NCI-H748 treated with DMSO at 0.1 percent for 48 hours (cell line): Measurements from ENCODE around the gene FAT1.

ENCODE experiments used
- DNase-seq: peaks from one replicate; lab custom pipeline; 2025; lab: John Stamatoyannopoulos, UW

The FAT1 gene

DNA sequence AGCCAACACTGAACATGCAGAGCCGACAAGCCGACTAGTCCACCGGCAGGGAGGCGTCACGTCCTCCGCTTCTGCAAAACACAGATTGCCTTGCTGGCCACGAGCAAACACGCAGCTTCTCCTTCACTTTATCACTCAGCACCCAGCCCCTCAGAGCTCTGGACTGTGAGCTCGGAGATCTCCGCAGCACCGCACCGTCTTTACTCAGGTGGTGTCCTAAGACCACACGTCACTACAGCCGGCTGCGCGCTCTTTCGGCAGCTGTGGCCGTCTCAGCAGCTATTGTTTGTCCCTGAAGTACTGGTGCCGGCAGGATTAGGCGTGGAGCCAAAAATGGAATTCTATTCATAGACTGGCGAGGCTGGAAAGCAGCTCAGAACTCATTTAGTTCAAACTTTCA, 72.0 kb downstream of the FAT1 start:
- peak; percentile 13 for DNase-seq

DNA sequence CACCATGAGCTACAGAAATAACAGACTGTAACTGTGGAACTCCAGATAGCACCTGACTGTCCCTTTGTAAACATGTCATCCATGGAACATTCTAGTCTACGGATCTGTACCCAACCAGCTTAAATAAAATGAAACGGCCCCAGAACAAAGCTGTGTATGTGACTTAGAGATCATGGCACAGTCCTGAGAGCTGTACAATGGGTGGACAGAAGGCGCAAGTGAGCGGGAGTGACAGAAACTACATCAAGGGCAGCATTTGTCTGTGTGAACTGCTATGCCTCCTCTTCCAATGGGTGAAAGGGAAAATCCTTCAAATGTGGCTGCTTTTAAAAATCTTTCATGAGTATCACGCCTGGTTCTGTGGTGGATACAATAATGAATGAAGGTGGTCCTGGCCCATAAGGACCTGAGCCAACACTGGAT, 72.5 kb downstream of the FAT1 start:
- DNase-seq = peak; percentile 3

DNA sequence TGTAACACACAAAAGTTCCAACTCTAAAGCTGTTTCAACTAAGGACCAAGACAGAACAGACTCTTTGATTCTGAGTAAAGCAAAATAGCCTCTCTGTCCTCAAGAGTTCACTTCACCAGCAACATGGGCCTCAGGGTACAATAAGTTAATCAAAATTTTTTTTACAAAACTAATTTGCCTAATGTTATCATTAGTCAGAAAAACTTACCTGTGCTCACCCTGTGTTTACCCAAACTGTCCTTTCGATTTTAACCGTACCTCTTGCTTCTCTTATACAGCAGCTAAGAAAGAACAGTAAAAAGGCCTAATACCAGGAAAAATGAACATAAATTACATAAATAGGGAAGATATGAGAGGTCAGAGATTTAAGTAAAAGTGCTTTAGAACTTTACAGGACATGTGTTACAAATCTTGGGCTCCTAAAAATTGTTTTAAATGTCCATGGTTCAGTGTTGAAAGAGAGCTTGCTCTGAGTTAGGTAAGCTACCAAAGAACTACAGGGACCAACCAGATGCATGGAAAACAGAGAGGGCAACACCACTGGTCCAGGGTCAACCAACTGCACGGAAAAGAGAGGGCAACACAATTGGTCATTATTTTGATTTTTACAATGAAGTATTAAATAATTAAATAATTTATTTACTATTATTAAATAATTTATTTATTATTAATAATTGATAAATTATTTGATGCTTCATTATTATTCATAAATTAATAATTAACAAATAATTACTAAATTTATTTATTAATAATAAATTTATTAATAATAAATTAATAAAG, 73.1 kb downstream of the FAT1 start:
- DNase-seq = no peak

DNA sequence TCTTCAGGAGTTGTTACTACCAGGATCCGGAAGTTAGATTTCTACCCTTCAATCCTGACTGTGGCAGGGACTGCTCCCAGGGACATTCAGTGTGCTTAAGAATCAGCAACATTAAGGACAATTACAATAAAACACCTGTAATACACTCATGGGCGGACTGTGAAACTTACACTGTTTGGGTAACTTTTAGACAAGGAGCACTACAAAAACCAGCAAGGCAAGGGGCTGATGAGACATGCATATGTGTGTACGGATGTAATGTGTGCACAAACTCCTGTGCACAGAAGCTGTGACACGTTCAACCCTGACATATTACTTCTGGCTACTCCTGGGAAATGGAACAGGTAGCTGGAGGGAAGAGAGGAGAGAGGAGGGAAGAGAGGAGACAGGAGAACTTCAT, 75.8 kb downstream of the FAT1 start:
- no peak for DNase-seq

DNA sequence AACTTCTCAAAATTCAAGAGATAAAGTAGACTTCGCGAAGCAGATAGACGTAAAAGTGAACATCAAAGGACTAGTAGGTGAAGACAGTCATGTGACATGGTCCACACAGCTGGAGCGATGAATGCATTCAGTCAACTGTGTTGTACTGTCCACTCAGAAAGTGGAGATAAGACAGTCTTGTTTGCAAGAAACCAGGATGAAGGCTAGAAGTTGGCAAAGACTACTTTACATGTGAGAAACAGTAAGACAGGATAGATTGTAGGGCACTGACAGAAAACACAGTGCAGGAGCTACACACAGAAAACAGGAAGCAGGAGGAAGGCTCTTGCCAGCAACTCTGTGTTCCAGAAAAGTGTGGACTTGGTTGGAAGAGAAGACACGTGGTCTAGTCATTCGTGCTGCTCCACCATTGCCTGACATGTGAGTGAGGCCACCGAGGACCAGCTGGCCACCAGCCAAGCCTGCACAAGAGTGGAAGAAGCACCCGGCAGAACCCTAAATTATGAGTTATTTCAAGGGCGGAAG, 78.9 kb downstream of the FAT1 start:
- no peak for DNase-seq

DNA sequence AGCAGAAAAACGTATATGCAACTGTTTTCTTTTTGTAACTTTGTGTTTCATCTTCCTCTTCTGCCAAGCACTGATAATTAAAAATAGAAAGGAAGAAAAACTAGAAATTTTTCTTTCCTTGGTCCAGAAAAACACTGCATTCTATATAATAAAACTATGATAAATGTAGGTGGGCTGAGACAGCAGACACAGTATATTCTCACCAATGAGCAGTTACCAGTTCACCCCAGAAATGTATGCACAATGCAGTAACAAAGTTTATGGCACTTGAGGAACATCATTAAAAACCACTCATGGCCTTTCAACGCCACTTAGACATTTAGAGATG, 79.4 kb downstream of the FAT1 start:
- no peak for DNase-seq

DNA sequence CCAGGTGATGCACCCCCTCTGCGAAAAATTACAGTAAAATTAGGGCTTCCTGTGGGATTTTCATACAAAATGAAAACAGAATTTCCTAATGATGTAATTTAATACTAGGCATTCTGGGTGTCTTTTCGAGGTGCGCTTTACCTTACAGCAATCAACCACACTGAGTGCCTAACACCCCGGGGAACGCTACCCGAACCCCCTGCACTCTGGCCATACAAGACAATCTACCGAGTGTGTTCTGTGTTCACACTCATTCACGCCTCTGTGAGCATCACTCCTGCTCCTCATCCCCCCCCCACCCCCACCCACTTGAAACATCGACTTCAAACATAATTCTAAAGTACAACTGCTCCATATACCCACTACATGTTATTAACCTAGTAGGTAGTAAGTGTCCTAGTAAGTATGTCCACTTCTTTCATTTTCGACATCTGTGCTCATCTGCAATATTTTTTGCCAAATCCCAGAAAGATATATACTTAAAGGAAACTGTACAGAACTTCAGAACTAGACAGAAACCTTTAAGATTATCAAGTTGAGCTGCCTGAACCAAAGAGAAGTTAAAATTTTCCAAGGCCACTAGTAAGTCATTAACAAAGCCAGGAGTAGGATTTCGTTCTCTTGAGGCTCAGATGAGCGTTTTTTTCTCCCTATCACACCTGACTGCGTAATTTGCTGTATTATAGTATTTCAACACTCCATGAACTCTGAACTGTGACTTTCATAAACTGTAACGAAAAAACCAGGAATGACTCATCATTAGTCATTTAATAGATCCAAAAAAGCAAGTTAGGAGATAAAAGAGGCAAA, 80.0 kb downstream of the FAT1 start:
- DNase-seq = no peak

DNA sequence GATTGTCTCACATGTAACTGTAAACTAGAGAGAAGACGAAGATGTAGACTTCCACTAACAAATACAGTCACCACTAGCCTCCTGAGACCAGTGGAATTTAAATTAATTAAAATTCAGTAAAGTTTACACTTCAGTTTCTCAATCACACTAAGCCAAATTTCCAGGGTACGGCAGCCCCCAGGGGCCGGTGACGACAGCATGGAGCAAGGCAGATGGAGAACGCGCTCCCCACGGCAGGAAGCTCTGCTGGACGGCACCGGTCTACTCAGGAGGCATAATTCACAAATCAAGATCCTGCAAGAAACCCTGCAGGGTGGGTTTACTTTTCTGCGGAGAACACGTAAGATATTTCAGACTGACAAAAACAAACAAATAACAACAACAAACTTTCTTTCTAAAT, 80.7 kb downstream of the FAT1 start:
- no peak for DNase-seq

DNA sequence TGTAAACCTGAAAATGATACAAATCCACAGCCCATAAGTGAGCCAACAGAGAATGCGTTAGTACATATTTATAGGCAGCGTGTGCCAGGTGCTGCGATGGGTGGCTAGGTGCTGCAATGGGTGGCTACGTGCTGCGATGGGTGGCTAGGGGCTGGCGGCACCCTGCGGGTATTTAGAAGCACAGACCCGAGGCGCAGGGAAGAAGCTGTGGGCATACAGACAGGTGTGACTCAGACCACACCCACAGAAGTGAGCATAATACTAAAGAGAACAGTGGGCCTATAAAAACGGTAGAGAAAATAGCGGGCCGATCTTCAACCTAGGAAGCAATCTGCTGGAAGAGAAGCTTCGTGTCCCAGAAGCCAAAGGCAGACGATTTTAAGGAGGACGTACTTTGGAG, 81.1 kb downstream of the FAT1 start:
- DNase-seq = no peak

DNA sequence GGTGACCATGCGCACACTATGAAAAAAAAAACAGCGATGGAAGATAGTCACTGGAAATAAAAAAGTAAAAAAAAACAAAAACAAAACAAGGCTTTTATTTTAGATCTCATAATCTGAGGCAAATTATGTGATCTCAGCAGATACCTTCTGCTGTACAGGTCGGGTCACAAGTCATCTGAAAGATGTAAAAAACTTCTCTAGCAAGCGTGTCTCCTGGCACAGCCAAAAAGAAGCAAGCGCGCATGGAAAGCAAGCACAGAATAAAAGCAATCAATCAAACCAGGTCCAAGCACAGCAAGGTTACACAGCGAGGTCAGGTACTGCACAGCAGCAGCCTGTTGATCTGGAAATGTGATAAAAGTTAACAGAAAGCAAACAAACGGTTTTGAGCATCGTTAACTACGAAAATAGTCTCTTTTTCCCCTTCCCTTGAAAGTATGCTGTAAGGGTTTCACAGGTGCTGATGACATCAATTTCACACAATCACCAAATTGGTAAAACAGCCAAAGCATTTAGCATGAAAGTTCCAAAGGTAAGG, 89.0 kb downstream of the FAT1 start:
- DNase-seq = no peak

DNA sequence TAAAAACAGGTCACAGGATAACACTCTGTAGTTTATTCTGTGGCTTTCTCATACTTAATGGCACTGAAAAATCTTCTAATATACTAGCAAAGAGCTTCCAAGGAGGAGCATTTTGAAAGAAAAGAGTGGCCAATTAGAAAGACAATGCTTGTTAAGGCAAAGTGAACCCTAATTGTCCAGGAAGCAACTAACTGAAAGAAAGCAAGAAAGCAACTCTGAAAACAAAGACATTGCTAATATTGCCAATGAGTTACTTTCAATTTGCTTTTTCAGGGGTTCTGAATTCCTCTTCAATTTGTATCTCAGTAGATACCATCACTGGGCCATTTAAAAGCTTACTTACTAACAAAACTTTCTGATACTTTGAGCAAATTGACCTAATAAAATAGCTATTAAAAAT, 89.8 kb downstream of the FAT1 start:
- DNase-seq = no peak

DNA sequence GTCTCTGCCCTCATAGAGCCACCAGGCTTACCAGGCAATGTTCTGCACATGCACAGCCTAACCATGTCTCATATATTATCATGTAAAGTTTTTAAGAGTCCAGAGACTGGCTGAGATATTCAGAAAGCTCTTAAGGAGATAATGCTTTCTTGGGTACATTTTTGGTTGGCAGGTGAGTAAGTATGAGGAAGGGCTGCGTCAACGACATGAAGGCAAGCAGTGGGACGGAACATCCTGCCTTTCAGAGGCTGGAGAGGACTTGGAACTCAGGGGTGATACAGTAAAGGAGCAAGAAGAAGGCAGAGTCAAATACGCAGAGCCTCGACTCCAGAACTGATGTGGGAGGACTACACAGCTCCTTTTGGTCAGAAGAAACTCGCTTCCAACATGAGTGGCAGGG, 93.5 kb downstream of the FAT1 start:
- no peak for DNase-seq

DNA sequence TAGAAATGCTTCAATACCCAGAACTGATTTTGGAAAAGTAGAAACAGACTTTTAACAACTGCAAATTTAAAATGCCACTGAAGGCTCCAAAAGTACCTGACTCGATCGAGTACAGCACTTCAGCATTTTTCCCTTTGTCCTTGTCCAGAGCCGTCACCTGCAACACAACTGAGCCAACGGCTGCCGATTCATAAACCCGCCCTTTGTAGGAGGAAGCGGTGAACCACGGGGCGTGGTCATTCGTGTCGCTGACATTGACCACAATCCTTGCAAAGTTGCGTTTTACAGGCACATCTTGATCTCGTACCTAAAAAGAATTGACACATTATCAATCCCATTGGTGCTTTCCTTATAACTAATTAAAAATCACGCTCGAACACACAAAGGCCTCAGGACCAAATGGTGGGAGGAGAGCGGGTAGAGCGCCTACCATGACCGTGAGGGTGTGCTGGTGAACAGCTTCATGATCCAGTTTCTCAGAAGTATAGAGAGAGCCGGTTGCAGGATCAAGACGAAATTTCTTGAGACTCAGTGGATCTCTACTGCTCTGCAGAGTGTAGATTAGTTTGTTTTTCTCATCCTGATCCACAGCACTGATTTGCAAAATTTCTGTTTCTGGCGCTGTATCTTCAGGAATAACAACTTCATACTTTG, 95.5 kb downstream of the FAT1 start:
- no peak for DNase-seq

DNA sequence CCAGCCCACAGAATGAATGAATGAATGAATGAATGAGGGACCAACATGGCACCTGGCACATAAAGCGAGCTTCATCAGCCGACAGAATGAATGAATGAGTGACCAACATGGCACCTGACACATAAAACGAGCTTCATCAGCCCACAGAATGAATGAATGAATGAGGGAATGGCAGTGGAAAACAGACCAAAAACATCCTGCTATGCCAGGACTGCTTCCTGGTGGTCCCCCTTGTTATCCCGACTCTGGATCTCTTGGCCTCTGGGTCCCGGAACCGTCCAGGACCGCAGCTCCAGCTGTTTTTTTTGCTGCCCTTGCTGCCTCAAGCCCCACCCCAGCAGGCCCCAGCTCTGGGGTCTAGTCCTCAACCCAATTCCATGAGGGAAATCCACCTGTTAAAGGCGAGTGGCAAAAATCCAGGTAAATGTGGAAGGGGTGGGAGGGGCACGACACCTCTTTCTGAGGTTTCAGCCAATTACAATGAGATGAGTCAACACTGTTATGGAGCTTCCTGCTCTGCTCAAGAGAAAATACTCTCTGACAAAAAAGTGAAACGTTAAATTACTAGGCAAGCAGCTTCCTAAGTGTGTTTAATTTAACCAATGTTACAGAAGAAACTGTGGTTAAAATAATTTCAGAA, 96.3 kb downstream of the FAT1 start:
- no peak for DNase-seq

DNA sequence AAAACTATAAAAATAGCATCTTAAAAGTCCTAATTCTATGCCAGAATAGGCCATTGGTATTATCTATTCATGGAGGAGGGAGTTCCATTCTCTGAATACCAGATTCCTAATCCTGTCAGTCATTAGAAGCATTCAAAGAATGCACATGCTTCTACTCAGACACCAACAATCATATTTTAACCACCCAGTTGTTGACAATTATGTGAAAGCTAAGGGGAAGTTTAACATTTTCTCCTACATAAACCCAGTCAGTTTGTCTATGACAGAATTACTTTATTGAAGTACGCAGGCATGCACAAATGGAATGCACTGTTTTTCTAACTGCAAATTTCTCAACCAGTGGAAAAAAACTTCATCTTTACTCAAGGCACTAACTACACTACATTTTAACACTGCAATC, 98.7 kb downstream of the FAT1 start:
- DNase-seq = no peak

DNA sequence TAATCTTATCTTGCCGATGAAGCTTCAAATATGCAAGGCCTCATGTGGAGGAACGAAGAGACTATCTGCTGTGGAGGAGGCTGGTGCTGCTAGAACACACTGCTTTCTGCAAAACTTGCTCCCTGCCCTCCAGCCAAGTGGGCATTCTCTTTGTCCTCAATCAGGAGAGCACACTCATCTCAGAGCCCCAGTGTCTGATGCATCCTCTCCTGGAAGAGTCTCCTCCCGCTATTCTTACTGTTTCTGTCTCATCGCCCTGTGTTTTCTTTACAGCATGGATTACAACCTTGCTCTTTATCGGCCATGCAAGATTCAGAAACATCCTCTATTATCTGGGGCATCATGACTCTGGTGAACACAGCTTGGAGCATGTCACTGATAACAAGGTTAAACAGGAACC, 100.1 kb downstream of the FAT1 start:
- DNase-seq = no peak

DNA sequence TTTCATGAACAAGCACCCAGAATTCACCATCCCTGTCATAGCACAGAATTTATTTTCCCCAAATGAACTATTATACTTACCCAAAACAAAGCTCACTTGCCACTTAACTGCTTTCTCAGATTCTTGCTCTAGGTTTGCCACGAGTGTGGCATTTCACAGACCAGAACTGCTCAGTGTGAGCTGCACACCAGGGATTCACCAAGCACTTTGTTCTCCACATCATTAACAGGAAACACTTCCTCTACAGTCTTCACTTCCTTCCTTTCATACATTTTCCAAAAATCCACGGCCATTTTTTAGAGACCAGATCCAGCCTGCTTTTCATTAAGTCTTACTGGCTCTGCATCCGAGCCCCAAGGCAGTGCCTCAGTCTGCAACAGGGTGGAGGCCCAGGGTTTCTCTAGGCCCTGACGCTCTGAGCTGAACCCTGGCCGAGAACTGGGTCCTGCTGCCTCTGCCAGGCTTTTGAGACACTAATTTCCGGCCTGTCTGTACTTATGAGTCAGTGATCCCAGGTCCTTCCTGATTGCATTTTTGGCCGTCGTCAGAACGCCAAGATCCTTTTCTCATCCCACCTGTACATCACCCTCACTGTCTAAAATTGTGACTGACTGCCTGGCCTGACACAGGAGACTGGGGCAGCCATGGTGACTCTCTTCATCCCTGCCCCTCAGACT, 100.7 kb downstream of the FAT1 start:
- DNase-seq = no peak

DNA sequence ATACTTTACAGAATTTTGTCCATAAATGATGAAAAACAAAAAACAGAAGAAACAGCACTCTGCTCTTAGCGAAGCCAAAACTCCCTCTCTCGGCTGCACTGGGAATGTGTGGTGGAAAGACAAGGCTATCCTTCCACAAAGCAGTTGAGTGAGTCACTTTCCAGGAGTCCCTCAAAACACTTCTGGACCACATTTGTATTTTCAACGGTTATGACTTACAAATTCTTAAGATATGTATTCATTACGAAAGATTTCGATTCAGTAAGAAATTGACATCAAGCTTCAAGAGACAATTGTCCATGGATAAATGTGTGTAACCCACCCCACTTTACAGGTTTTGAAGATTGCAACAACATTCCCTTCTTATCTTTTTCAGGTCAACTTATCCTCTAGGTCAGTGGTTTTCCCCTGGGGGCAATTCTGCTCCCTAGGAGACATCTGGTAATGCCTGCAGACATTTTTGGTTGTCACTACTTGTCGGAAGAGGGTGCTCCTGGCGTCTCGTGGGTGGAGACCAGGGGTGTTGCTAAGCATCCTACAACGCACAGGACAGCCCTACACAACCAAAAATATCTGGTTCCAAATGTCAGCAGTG, 101.6 kb downstream of the FAT1 start:
- no peak for DNase-seq

DNA sequence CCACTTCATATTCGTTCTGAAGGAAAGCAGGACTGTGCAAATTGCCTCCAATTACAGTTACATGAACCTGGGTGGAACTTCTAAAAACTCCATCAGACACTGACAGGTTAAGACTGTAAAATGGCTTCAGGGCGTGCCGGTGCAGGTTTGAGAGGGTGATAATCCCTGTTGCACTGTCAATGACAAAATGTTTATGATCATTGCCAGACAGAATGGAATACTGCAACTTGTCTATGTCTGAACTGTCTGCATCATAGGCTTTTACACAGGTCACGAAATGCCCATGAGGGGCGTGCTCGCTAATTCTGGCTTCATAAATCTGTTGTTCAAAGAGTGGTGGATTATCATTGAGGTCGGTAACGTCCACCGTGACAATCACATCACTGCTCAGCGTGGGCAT, 104.6 kb downstream of the FAT1 start:
- no peak for DNase-seq

DNA sequence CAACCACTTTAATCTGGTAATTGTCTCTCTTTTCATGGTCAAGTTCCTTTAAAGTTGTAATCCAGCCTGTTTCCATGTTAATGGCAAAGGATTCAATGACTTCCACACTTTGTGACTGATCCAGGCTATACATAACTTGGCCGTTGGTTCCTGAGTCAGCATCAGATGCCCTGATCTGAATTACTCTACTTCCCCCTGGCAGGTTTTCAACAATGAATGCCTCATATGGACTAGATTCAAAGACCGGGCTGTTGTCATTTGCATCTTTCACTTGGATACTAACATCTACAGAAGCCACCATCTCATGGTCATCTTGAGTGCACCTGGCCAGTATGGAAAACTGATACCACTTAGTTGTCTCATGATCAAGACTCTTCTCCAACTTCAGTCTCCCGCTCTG, 105.7 kb downstream of the FAT1 start:
- no peak for DNase-seq

DNA sequence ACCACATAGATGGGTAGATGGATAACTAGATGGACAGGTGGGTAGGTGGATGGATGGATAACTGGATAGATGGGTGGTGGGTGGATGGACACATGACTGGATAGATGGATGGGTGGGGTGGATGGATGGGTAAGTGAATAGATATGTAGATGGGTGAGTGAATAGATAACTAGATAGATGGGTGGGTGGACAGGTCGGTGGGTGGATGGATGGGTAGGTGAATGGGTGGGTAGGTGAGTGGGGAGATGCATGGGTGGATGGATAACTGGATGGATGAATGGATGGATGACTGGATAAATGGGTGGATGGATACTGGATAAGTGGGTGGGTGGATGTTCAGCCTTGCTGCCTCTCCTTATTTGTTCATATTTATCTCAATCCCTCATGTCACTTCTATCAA, 116.2 kb downstream of the FAT1 start:
- DNase-seq = no peak
